ENCODE results near the gene EFCAB5.
"Not testable (repeated sequence)": the region's sequence is repeated elsewhere in the genome, so short reads cannot be mapped to it uniquely, and the experiment has no call there.

Gene EFCAB5

DNA sequence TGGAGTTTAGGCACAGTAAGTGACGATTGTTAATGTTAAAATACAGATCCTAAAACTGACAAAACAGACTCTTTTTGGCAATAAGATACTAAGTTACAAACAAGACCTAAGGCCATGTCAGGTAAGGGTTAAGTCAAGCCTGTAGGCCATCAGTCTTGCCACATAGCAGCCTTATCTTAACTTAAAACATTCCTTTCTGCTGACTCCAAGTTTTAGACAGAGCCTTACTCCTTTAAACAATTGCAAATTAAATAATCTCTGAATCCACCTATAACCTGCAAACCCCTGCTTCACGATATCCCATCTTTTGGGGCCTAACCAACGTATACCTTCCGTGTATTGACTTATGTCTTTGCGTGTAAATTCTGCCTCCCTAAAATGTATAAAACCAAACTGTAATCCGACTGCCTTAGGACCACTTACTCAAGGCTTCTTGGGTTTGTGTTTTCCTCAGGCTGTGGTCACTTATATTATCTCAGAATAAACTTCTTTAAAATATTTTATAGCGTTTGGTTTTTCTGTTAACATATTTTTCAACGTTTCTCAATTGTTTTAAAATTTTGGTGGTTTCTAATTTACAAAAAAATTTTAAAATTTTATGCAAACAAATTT lies 64.4 kb downstream of the EFCAB5 start:
- DNase-seq (ENCODE audit: low read depth in 2 of 2), result no peak

DNA sequence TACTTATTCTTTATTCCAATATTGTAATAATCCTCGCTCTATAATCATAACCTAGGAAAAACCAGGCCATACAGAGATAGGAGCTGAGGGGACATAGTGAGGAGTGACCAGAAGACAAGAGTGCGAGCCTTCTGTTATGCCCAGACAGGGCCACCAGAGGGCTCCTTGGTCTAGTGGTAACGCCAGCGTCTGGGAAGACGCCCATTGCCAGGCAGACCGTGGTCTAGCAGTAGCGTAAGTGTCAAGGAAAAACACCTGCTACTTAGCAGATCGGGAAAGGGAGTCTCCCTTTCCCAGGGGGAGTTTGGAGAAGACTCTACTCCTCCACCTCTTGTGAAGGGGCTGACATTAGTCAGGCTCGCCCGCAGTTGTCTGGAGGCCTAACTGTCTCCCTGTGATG lies 70.5 kb downstream of the EFCAB5 start:
- not testable (repeated sequence) for DNase-seq (ENCODE audit: low read depth in 2 of 2)

DNA sequence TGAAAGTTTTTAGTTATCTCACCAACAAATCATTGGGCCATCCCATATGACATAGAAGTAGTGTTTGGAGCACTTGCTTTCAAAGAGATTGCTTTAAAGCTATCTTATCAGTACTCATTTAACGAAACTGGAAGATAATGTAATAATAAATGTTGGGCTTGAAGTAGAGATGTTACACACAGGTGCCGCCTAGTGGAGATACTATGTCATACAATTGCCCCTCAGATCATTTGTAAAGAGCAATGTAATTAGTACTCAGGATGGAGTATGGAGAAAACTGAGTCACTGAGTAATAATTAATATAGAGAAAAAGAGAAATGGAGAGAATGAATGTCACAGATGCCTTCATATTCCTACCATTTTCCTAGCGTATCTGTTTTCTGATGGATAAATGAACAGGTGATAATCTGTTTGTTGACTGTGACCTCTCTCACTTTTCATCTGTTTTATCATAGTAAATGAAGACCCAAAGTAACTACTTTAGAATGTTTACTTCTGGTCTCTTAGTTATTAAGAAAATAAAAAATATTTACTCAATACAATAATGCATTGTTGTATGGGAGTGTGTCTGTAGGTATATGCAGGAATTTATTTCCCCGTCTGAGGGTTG lies 80.4 kb downstream of the EFCAB5 start:
- DNase-seq (ENCODE audit: low read depth in 2 of 2), result peak in 1 of 2 experiments; percentile 16

DNA sequence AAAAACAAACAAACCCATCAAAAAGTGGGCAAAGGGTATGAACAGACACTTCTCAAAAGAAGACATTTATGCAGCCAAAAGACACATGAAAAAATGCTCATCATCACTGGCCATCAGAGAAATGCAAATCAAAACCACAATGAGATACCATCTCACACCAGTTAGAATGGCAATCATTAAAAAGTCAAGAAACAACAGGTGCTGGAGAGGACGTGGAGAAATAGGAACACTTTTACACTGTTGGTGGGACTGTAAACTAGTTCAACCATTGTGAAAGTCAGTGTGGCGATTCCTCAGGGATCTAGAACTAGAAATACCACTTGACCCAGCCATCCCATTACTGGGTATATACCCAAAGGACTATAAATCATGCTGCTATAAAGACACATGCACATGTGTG lies 83.9 kb downstream of the EFCAB5 start:
- not testable (repeated sequence) for DNase-seq (ENCODE audit: low read depth in 2 of 2)

DNA sequence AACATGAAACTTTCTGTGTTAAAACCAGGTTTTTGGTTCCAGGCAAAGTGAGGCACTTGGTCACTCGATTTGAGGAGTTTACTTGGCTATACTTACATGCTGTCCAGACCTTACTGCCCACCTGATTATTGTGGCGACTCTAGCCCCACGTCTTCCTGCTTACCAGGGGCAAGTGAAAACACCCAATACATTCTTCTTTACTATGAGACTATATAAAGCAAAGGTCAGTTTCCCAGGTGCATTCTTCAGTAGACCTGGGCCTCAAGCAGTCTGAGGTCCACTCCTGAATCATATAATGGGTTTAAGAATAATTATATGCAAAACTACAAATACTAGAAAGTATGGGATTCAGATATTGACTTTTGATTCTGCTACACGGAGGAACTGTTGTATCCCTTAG lies 86.2 kb downstream of the EFCAB5 start:
- DNase-seq (ENCODE audit: low read depth in 2 of 2), result no peak

DNA sequence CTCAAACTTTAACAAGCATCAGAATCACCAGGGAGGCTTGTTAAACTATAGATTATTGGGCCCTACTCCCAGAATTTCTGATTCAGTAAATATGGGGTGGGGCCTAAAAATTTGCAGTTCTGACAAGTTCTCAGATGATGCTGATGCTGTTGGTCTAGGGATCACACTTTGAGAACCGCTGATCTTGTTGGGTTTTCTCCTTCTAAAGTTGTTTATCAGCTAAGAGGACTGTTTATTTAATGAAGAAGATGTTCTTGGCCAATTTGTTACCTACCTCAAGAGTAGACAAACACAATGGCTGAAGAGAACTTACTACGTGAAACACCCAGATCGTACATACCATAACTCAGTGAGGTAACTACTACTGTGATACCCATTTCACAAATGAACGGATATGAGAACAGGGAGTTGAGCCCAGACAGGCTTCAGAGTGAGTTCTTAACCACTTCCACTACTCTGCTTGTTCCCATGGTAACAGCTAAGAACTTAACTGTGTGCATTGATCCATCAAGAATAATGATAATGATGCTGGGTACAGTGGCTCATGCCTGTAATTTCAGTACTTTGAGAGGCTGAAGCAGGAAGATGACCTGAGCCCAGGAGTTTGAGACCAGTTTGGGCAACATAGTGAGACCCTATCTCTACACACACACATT lies 89.9 kb downstream of the EFCAB5 start:
- no peak for DNase-seq (ENCODE audit: low read depth in 2 of 2)

DNA sequence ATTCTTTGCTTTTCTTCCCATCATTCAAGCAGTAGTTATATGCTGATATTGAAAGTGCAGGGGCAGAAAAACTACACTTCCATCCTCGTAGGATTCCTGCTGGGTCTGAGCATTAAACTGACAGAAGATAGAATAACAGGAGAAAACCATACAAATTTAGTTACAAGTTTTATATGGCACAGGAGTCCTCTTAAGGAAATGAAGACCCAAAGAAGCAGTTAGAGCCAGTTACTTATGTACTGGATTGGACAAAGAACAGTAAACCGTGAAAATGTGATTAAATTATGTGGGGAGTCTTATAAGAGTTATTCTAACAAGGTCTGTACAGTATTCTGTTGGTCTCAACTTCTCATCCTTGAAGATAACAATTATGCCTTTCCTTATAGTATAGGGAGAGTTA lies 93.9 kb downstream of the EFCAB5 start:
- DNase-seq (ENCODE audit: low read depth in 2 of 2), result no peak

DNA sequence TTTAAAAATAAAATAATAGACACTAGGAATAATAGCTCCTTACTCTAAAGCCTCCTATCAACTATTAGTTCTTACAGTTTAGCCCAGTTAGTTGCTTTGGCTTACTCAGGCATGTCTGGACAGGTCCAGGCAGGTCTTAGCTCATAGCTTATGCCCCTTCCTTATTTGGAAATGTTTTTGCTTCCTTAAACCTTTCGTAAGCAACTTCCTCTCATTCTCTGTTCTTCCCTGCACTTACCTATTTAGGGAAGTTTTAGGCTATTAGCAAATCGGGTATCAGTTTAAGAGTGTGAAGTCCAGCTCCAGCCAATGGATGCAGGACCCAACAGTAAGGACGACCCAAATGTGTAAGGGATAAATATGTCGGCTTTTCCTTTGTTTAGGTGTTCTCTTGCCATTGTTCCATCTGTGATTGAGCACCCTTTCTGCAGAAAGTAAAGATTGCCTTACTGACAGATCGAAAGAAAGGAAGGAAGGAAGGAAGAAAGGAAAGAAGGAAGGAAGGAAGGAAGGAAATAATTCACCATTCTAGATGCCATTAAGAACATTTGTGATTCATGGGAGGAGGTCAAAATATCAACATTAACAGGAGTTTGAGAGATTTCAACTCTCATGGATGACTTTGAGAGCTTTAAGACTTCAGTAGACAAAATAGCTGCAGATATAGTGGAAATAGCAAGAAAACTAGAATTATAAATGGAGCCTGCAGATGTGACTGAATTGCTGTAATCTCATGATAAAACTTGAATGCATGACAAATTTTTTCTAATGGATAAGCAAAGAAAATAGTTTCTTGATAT lies 99.5 kb downstream of the EFCAB5 start:
- peak in 1 of 2 experiments; percentile 4 for DNase-seq (ENCODE audit: low read depth in 2 of 2)

DNA sequence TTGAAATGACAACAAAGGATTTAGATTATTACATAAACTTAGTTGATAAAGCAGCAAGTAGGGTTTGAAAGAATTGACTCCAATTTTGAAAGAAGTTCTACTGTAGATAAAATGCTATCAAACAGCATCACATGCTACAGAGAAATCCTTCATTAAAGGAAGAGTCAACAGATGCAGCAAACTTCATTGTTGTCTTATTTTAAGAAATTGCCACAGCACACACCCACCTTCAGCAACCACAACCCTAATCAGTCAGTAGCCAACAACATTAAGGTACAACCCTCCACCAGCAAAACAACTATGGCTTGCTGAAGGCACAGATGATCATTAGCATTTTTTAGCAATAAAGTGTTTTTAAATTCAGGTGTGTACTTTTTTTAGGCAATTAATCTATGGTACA lies 100.1 kb downstream of the EFCAB5 start:
- DNase-seq (ENCODE audit: low read depth in 2 of 2), result no peak

DNA sequence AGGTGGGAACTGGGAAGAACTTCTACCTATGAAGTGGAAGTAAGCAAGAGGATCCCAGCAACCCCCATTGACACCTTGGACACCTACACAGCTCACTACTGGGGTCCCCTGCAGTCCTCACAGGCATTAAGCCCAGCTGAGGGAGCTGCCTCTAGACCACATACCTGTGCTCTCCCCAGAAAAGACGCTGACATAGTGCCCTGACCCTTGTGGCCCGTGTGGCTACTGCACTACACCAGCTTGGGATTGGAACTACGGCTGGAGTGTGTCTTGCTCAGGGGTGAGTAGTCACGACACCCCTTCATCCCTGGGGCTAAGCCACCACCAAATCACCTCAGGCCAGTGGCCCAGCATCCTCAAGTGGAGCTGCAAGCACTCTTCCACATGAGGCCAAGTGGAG lies 120.9 kb downstream of the EFCAB5 start:
- DNase-seq (ENCODE audit: low read depth in 2 of 2), result no peak

DNA sequence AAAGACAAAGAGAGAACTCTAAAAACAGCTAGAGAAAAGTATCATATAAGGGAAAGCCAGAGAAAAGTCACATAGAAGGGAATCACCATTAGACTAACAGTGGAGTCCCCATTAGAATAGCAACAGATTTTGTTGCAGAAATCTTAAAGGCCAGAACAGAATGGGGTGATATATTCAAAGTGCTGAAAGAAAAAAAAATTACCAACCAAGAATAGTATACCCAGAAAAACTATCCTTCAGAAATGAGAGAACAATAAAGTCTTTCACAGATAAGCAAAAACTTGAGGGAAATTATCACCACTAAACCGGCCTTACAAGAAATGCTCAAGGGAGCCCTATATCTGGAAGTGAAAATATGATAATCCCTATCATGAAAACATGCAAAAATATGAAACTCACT lies 123.3 kb downstream of the EFCAB5 start:
- DNase-seq (ENCODE audit: low read depth in 2 of 2), result no peak

DNA sequence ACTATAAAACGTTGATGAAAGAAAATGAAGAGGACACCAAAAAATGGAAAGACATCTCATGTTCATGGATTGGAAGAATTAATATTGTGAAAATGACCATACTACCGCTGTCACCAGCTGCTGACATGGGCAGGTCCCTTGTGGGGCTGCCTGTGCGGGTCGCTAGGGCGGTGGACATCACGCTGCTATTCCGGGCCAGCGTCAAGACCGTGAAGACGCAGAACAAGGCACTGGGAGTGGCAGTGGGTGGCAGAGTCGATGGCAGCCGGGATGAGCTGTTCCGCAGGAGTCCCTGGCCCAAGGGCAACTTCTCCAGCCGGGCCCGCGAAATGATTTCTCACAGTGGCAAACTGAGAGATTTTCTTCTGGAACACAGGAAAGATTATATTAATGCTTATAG lies 127.0 kb downstream of the EFCAB5 start:
- no peak for DNase-seq (ENCODE audit: low read depth in 2 of 2)

DNA sequence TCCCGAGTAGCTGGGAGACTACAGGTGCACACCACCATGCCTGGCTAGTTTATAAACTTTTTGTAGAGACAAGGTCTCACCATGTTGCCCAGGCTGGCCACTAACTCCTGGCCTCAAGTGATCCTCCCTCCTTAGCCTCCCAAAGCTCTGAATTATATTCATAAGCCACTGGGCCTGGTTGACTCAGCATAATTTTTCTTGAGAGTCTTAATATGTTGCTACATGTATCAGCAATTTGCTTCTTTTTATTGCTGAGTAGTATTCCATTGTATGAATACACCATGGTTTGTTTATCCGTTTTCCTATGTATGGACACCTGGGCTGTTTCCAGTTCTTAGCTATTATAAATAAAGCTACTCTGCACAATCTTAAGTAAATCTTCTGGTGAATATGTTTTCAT lies 132.8 kb downstream of the EFCAB5 start:
- DNase-seq (ENCODE audit: low read depth in 2 of 2), result no peak

DNA sequence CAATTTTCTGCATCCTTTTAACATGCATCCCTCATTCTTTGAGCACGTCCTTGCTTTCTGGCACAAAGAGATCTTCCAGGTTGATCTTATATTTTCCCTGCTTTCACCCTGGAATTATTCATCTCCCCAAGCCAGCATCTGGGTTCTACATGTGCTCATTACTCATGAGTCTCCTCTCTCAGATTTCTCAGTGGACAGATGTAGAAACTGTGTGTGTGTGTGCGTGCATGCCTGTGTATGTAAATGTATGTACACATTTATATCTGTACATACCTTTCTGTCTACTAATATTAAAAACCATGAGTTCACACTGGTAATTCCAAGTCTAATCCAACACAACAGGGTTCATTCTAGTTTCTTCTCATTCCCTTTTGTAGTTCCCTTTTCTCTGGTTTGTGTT lies 133.3 kb downstream of the EFCAB5 start:
- DNase-seq (ENCODE audit: low read depth in 2 of 2), result no peak

DNA sequence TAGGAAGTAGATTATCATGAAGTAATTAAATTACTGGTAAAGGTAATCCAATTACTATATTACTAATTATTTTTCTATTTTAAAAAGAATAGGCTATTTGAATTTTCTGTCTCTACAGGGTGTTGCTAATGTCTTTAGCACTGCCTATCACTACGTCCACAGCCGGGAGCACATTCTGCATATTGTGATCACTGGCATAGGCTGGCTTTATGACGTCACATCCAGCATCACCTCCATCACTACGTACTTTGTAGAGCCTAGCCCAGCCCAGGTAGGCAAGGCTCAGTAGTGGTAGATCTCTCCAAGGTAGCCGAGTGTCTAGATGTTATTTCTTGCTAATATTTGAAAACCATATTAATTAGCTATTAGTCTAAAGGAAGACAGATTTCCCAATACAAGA lies 141.3 kb downstream of the EFCAB5 start:
- no peak for DNase-seq (ENCODE audit: low read depth in 2 of 2)

DNA sequence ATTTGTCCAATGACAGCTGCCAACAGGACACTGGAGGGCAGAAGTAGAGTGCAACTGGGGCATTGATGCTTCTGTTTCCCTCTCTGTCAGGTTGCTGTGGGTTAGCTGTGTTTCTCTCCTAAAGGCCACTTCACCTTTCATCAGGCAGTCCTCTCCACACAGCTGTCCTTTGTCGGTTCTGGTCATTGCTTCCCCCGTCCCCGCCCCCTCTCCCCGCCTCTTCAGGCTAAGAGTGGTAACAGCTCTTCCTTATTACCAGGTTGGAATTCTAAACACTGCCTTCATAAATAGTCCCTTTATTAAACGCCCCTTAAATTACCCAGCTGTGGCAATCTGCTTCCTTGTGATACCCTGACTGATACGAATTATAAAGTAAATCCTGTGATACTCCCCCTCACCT lies 143.4 kb downstream of the EFCAB5 start:
- no peak for DNase-seq (ENCODE audit: low read depth in 2 of 2)

DNA sequence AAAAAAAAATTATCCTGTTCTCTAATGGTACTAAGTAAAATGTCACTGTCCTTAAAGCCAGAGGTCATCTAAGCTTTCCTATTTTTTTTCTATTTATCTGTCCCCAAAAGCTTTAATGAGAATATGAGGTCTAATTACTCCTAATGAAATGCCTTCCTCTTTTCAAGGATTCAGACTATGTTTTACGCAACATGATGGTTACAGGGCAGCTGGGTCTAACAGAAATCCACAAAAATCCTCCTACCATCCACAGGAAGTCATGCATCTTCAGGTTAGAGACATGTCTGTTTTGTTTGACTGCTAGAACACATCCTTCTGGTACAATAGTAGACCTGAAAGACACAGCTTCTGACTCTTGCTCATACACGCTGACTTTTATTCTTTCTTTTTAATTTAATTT lies 145.5 kb downstream of the EFCAB5 start:
- DNase-seq (ENCODE audit: low read depth in 2 of 2), result no peak

DNA sequence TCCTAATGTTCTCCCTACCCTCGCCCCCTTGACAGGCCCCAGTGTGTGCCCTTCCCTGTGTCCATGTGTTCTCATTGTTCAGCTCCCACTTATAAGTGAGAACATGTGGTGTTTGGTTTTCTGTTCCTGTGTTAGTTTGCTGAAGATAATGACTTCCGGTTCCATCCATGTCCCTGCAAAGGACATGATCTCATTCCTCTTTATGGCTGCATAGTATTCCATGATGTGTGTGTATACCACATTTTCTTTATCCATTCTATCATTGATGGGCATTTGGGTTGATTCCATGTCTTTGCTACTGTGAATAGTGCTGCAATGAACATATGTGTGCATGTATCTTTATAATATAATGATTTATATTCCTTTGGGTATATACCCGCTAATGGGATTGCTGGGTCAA lies 146.0 kb downstream of the EFCAB5 start:
- not testable (repeated sequence) for DNase-seq (ENCODE audit: low read depth in 2 of 2)

DNA sequence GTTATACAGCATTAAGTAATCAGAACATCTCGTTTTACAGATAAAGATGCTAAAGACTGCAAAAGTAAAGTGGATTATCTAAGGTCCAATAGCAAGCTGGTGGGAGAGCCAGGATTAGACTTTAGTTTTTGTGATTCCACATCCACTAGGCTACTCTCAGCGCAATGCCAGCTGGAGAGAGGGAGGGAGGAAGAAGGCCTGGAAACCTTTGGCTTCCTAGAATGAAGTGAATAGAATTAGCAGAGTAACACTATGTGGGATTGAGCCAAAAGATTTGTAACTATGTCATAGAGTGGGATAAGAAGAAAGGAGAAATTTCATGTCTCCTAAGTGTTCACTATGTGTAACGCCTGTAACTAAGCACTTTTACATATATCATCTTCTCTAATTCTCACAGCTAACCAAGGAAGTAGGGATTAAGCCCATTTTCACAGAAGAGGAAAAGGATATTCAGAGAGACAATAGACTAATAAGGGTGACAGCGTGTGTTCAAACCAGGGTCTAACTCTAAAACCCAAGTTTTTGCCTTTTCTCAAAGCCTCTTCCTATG lies 149.8 kb downstream of the EFCAB5 start:
- no peak for DNase-seq (ENCODE audit: low read depth in 2 of 2)

DNA sequence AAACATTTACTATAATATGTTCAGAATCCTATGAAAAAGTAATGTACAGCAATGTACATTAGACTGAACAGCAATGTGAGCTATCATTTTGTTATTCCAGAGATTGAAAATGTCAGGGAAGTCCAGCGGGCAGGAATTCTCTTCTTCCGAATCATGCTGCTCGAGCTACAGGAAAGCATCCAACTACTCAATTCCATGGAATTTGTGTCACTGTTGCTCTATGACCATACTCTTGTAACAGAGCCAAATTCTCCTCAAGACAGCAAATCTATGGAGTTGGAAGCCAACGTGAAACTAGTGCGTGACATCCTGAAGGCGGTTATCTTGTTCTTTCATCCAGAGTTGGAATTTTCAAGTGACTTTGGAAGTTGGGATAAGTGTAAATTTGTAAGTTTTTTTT lies 150.3 kb downstream of the EFCAB5 start:
- DNase-seq (ENCODE audit: low read depth in 2 of 2), result peak; percentile 76 to 77

DNA sequence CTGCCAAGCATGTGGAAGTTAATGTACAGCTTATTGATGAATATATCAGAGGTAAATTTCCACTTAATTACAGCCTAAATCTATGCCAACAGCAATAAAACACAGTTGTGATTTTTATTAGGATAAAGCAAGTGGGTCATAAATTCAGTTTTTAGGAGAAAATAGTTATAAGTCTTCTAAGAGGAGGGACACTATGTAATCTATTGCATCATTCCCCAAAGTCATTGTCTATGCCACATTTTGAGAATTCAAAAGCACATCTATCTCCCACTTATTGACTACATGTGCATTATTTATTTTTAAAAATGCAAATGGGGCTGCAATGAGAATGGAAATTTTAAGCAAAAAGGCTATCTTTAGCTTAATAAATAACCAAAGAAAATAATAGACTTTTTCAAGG lies 151.5 kb downstream of the EFCAB5 start:
- no peak for DNase-seq (ENCODE audit: low read depth in 2 of 2)

DNA sequence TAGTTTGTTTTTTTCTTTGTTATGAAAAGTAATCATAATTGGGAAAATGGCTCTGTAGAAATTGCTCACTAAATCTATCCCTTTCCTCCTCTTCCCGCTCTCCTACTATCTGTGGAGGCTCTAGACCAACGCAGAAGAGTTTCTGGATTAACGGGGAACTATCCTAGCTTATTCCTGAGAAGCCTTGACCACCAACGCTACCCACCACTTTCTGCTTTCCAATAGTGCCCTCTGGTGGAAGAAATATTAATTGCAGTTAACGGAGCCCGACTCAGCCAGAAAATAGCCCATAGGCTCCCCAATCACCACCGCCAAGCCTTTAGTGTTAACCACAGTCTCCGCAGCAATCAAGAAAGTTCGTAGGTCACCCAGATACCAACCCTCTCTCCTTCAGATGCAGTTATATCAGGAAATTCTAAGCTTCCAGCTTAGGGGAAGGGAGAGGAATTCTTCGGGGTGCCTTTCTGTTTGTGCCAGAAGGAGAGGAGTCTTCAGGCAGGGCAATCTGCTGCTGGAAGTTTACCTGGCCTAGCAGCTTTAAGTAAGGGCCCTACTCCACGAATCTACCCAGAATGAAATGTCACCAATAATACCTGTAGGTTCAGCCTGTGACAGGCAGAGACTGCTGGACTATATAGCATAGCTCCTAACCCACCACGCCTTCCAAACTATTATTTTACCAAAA lies 152.2 kb downstream of the EFCAB5 start:
- DNase-seq (ENCODE audit: low read depth in 2 of 2), result peak; percentile 34 to 36

Data from fibroblast of skin of left quadriceps (primary cell).